ENCODE measurements around the gene CHML.

Gene CHML

DNA sequence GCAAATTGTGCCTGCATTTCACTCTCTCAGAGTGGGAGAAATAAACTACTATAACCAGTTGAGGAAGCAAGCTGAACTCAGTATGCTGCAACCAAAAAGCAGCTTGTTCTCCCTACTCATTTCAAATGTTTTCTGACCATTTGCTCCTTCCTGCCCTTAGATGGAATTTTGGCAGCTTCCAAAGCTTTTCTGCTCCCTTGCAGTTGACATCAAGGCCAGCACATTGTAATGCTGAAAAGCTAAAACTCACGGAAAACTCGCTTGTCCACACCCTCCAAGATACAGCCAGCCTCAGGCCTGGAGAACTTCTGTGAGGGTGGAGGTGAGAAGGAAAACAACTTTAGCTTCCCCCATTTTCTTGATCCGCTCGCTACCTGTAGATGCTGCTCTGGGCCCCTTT lies 5.0 kb upstream of the CHML start:
- no peak for DNase-seq

GRCh38 chr1:241644259-241644658 lies 4.1 kb upstream of the CHML start:
- DNase-seq = no peak

DNA sequence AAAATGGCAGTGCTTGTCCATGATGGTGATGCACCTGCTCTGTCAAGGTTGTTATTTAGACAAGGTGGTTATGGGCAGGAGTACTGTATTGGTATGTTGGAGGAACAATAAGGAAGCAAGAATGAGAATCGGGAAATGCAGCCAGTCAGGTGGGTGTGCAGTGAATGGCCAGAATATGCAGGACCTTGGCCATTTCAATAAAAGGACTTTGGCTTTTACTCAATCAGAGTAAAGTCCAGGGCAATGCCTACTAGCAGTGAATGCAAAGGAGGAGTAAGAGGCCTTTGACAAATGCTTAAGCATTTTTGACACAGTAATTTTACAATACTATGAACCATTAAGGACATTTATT lies 2.4 kb upstream of the CHML start:
- no peak for DNase-seq

GRCh38 chr1:241641773-241642592 lies 1.8 kb upstream of the CHML start:
- no peak for DNase-seq

GRCh38 chr1:241640867-241641622 lies 876 bp upstream of the CHML start:
- DNase-seq = no peak

DNA sequence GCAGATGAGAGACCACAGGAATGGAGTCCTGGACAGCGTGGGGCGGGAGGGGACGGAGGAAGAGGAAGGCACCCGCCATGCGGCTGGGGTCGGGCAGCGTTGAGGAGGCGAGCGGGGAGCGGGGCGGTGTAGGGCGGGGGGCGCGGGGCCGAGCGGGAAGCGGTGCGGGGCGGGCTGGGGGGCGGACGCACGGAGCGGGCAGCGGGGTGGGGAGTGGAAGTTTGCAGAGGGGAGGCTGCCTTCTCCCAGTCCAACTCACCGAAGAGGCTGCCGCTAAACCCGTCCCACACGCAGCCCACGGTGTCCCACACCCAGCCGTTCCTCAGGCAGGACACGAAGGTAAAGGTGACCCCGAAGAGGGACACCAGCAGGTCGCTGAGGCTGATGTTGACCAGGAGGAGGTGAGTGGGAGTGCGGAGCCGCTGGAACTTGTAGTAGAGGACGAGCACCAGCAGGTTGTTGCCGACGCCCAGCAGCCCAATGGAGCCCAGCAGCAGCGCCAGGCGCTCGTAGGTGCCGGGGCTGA lies 483 bp downstream of the CHML start:
- DNase-seq = peak in 1 of 2 donors; percentile 17

DNA sequence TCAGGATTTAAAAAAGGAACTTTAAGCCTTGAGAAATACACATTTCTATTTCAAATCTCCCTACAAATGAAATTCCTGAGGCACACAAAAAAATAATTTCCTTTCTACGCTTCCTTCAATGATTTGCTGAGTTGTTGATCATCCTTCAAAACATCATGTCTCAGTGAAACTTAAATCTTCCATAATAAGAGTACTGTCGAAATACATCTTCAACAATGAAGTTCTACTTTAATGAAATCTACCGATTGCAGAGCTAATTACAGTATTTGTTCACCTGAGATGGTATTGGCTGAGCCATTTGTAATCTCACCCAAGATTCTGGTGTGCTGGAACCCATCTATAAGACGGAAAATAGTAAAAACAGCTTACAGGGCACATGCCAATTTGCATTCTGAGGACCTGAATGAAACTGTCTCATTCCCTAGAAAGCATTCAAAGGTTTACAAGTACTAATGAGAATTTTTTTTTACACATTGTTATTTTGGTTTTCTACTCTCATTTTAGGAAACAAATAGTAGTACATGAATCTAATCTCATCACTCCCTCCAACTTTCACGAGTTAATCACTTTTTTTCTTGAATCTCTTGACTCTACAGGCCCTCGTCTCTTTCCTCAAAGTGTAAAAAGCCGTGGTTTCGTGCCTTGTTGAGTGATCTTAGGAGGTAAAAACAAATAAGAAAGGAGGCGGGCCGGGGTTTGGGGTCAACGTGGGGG lies 1.1 kb downstream of the CHML start:
- DNase-seq = peak in 1 of 2 donors; percentile 18

DNA sequence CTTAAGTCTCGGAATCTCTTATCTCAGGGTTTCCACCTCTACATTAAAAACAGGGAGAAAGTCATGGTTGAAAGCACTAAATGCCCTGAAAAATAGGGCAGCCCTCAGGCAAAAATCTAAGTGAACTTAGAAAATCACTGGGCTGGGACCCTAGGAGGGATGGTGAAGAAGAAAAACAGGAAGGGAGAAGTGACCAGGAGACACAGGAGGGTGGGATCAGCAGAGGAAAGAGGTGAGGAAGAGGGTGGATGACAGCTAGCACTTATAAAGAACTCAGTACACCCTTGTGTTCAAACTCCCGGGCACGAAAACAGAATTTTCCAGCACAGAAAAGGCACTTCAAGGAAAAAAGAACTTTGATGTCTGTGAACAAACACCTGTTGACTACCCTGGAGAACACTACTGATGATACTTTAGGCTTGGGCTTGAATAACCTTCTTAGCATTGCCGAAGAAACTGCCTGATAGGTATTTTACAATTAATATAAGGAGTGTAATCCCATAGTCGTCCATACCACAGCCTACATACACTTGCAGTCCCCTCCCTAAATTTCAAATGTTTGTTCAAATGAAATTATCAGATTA lies 2.0 kb downstream of the CHML start:
- DNase-seq = no peak

DNA sequence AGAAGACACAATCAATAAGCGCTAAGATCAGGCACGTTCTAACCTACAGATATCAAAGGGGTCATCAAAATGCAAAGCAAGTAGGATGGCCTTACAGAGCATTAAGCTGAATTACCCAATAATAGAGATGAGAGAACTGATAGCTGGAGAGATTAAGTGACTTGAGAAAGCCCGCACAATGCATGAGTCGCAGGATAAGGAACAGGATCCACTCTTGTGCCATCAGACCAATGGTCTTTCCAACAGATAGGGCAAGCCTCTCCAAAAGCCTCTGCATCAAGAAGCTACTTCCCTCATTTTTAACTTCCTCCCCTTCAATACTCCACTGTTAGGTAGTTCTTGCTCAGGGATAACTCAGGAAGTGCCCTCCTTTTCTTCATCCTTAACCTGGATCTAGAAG lies 2.6 kb downstream of the CHML start:
- no peak for DNase-seq

GRCh38 chr1:241637046-241637590 lies 3.1 kb downstream of the CHML start:
- DNase-seq = no peak

DNA sequence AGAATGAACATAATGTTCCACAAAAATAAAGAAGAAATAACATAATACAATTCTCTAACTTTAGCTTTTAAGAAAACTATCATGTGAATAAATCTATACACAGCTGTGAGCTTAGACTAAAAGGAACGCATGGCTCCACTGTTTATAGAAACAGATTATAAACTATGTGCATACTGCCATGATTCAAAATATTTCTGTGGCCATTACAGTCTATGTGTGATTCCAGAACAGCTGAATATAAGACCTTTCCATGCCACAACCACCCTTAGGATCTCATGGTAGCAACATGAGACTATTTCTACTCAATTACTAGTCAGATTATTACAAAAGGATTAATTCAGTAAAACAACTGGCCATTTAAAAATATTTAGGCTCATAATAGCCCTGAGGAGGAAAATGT lies 3.9 kb downstream of the CHML start:
- no peak for DNase-seq

GRCh38 chr1:241635556-241636152 lies 4.5 kb downstream of the CHML start:
- DNase-seq = no peak

DNA sequence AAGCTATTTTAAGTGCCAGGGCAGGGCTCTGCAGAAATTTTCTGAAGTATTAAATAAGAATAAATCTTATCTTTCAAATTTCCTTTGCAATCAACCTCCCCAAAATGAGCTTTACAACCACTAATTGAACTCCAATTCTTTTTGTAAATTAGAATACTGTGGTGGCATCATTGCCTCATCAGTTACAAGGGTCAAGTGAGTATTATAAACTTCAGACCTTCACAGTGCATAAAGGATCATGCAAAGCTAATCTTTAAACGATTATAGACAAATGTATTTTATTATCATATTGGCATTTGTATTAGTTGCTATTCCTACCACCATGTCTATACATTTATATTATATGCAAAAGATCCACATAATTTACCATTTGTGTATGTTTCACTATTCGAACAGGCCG lies 7.2 kb downstream of the CHML start:
- DNase-seq = no peak

- no peak for DNase-seq
Observed at GRCh38 chr1:241631674-241632073, 8.5 kb downstream of the CHML start.

DNA sequence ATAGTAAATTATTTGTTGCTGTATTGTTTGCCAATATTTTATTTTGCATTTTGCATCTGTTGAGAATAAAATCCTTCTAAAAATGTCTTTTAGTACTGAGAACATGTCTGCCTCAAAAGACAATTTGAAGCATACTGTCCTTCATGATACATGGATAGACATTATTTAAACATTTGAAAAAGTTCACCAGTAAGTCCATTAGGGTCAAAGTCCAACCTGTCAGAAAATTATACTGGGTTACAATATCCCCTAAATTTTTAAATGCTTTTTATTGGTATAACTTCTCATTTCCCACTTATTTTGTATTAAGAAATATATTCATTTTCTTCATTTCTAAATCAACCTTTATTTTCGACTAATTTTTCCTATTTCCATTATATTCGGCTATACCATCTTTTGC lies 9.3 kb downstream of the CHML start:
- DNase-seq = no peak

DNA sequence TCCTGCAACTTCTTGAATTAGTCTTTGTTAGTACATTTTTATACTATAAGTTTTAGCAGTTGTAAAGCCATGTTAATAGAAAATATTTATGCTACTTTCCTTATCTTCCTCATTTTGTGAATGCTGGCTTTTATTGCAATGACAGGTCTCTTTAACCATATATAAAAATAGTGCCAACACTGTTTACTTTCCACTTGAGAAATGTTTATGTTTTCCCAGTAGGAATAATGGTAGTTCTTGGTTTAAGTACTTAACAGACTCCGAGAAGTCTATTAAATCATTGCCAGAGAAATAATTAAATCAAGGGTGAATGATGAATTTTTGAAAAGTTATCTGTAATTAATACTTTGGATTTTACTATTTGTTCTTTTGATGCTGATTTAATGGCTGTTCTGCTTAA lies 9.7 kb downstream of the CHML start:
- no peak for DNase-seq

- DNase-seq = no peak
Observed at GRCh38 chr1:241630005-241630404, 10.2 kb downstream of the CHML start.

DNA sequence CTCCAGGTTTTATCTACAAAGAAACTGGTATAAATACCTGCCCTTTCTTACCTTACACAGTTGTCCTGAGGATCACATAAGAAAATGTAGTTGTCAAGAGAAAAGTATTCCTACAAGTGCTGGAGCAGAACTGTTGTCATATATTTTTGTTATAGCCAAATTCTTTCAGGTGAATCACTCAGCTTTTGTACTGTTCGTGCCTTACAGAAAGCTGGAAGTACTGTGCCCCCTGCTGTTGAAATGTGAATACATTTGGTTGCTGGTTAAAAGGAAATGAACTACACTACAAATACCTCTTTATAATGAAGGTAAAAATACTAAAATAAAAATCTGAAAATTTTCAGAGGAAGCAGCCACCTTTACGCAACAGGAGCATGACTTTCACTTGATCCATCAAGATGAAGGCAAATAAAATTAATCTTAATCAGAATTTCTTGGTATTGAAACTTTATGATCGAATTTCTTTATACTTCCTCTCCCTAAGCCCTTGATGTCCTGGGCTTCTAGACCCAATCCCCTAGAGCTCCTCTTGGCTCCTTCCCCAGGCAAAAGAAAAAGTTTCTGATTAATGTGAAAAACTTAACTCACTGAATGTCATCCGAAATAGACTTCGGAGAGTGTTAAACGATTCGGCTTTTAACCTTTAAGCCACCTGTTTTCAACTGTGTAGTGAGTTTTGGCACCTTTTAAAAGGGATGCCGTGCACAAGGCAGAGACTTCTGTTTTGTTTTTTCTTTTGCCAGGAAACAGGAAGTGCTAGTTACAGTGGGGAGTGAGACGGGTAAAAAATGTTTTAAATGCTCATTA lies 12.5 kb downstream of the CHML start:
- peak; percentile 52 to 70 for DNase-seq

DNA sequence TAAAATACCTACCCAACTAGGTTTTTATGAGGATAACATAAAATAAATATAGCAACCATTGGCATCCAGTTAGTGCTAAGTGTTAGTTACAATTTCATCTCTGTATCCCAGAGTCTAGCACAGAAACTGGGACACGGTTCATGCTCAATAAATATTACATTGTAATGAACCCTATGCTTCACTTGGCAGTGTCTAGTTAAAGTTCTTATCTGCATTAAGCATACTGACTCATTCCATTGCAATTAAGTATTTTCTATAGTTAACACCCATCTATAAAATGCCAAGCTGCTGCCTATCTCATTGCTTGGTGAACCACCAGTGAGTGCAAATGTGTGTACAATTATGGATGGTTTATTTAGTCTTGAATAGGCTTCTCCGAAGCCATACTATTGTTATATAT lies 15.2 kb downstream of the CHML start:
- DNase-seq = no peak

DNA sequence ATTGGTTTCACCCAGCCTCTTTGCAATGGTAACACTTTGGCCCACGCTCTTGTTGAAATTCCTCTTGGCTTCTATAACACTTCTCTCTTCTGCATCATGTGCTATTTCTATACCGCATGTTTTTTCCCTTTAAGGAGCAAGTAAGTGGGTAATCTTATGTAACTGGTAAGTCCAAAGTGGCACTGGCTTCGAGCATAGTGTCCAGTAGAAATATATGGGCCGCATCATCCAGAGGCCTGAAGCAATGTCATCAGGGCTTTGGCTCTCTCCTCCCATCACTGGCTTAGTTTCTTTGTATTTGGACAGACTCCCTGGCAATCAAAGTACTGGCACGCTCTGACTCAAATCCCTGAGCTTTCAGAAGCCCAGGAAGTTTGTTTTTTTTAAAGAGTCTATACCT lies 17.5 kb downstream of the CHML start:
- DNase-seq = no peak

- DNase-seq = no peak
Observed at GRCh38 chr1:241617426-241617825, 22.7 kb downstream of the CHML start.

Data from CD4-positive, alpha-beta T cell treated with Interleukin-1 beta for 1 hour (primary cell).